ENCODE results near the gene WDR44.

DNA sequence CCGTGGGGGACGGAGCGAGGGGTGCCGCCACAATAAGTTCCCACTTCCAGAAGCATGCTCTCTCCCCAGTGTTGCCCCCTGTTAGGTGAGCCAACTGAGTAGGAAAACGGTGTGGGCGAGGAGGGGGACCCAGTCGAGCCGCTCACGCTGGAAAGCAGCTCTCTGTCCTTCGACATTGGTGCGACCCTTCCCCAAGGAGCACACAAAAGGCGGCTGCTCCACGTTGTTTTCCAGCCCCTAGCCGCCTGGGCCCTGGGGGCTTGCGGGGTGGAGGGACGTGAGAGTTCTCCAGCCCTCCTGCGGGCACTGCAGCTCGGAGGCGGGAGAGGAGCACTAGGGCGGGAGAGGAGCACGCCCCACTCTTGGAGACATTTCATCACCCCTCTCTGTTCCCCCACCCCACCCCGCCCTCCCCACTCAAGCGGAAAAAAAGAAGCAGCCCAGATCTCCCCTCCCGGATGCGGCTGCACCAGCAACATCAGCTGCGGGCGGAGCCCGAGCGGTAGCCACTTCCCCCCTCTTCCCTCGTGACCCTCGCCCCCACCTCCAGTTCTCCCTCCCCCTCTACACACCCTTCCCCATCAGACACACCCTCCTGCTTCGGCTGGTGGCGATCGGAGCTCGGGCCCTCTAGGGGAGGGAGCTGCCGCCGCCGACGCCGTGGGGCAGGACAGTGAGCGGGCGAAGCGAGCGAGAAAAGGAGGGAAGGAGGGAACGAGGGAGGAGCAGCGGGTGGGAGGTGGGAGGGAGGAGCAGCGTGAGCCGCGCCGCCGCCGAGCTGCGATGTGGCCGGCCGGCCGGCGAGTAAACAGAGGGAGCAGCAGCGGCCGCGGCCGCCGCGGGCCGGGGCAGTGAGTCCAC, 149.4 kb downstream of the WDR44 start, which contains the start of gene DOCK11:
- no peak for TF ChIP-seq POLR2A (IDR thresholded peaks at IDR 0.05)
- TF ChIP-seq CTCF (IDR thresholded peaks at IDR 0.05), result no peak
